Spleen (tissue), 7 donors: ENCODE measurements around the gene NSUN6.
"Not testable (repeated sequence)": the region's sequence is repeated elsewhere in the genome, so short reads cannot be mapped to it uniquely, and the experiment has no call there.

Experiments used
- POLR2A ChIP-seq, 3 donors: fragments of 450-650 bp; IDR thresholded peaks; one replicate each; pipeline ENCODE4 v1.5.1; 2017; ENCODE audit warnings: antibody characterized with exemption in 3 of 3, mild to moderate bottlenecking in 1 of 3
- POLR2AphosphoS5 ChIP-seq, 3 donors: sonication (generic); formaldehyde crosslinking; IDR thresholded peaks; one replicate each; pipeline ENCODE4 v1.5.1; 2017; ENCODE audit warnings: antibody characterized with exemption in 3 of 3
- TF ChIP-seq, protein P1 (sequence below), 11 experiments: fragments of 200-600 bp in 7 of 11; fragments of 450-650 bp in 4 of 11; sonication (generic) in 4 of 11; IDR thresholded peaks in 8 of 11; conservative IDR thresholded peaks in 3 of 11; 1 replicate in 7 of 11; 2 replicates in 4 of 11; pipeline versions ENCODE4 v1.4.0 to v1.8.0; 2016 to 2021; ENCODE audit warnings: antibody characterized with exemption in 11 of 11, inconsistent platforms in 4 of 11, mild to moderate bottlenecking in 1 of 11
- donor health status: DM: no; HTN: no; CAD: no; lungs with moderate emphysema.
- donor health status: DM: no; HTN: no; CAD: no.
- donor health status: DM: no; HTN: no; CAD: no.

DNA sequence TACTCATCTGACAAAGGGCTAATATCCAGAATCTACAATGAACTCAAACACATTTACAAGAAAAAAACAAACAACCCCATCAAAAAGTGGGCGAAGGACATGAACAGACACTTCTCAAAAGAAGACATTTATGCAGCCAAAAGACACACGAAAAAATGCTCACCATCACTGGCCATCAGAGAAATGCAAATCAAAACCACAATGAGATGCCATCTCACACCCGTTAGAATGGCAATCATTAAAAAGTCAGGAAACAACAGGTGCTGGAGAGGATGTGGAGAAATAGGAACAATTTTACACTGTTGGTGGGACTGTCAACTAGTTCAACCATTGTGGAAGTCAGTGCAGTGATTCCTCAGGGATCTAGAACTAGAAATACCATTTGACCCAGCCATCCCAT is 18.9 kb downstream of the NSUN6 start:
- TF ChIP-seq, protein P1, sequence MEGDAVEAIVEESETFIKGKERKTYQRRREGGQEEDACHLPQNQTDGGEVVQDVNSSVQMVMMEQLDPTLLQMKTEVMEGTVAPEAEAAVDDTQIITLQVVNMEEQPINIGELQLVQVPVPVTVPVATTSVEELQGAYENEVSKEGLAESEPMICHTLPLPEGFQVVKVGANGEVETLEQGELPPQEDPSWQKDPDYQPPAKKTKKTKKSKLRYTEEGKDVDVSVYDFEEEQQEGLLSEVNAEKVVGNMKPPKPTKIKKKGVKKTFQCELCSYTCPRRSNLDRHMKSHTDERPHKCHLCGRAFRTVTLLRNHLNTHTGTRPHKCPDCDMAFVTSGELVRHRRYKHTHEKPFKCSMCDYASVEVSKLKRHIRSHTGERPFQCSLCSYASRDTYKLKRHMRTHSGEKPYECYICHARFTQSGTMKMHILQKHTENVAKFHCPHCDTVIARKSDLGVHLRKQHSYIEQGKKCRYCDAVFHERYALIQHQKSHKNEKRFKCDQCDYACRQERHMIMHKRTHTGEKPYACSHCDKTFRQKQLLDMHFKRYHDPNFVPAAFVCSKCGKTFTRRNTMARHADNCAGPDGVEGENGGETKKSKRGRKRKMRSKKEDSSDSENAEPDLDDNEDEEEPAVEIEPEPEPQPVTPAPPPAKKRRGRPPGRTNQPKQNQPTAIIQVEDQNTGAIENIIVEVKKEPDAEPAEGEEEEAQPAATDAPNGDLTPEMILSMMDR (IDR thresholded peaks at IDR 0.05 in 8 of 11, conservative IDR thresholded peaks at IDR 0.05 in 3 of 11): not testable (repeated sequence)
- not testable (repeated sequence) for TF ChIP-seq POLR2A, POLR2AphosphoS5 (IDR thresholded peaks at IDR 0.05)
